NT2/D1 (cell line): ENCODE data around the gene NELL1.

Experiments
- SUZ12 ChIP-seq: IDR thresholded peaks from 2 replicates; pipeline ENCODE4 v1.6.1; 2011; ENCODE audit not compliant: insufficient read length, insufficient read depth; ENCODE audit errors: extremely low read depth
- YY1 ChIP-seq: IDR thresholded peaks from 2 replicates; pipeline ENCODE4 v1.6.1; 2011; ENCODE audit not compliant: insufficient read length, insufficient read depth

DNA sequence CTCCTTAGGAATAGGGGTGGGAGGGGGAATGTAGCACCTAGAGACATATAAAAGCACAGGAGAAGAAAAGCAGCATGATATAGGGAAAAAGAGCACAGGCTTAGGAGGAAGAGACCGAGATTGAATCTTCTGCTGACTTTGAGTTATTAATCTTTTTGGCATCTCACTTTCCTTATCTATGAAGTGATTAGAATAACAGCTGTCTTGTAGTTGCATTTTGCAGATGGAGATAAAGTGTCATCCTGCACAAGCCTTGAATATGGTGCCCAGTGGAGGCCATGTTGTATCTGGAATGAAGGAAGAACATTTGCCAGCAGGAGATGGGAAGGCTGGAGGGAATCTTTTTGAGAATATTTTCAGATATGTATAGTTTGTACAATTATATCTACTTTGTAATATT lies 594.7 kb downstream of the NELL1 start:
- TF ChIP-seq YY1, result no peak
- TF ChIP-seq SUZ12, result no peak
